Measurements from ENCODE around the gene KDM4B. TPM values are rescaled to one million over a fixed set of nuclear protein-coding genes. Genes with fewer than 3 reads are reported as not detected.
A peak's percentile ranks its signal among the peaks of the same experiment; 100 is the strongest.
"Not testable (repeated sequence)": the region's sequence is repeated elsewhere in the genome, so short reads cannot be mapped to it uniquely, and the experiment has no call there.

KDM4B gene
- polyA plus RNA-seq, 3 donors, result 6.4 to 22.7 (median 12.7) TPM

GRCh38 chr19:5029596-5029995 is 60.7 kb downstream of the KDM4B start:
- H3K4me2 ChIP-seq (replicated peaks; ENCODE audit: extremely low read depth, low read length, poor library complexity, severe bottlenecking); H3K4me1 ChIP-seq (ENCODE audit: control insufficient read depth in 1 of 2, insufficient read depth in 2 of 2, low read length in 2 of 2); H3K27me3 ChIP-seq (ENCODE audit: control insufficient read depth in 2 of 2, insufficient read depth in 2 of 2, low read length in 2 of 2); H2AFZ ChIP-seq (ENCODE audit: insufficient read depth, low read depth, low read length, poor library complexity, severe bottlenecking); H3K27ac Mint-ChIP-seq; H3K9ac ChIP-seq (ENCODE audit: insufficient read depth, low read length, poor library complexity, severe bottlenecking); H3K9me3 ChIP-seq (replicated peaks in 1 of 2; ENCODE audit: control insufficient read depth in 1 of 2, insufficient read depth in 1 of 2, low read length in 2 of 2); H3K27ac ChIP-seq (ENCODE audit: low read depth in 1 of 2, low read length in 2 of 2); H3K4me3 Mint-ChIP-seq; H3K4me3 ChIP-seq (replicated peaks in 1 of 3; ENCODE audit: low read depth in 2 of 3, low read length in 3 of 3); H3K27me3 Mint-ChIP-seq (ENCODE audit: low read depth in 3 of 3); H3K9me3 Mint-ChIP-seq: not testable (repeated sequence)
- Histone ChIP-seq H4K20me1 (ENCODE audit: insufficient read depth, low read length) (peaks cover 100% of the 10 kb centered on the region), H3K79me2 (ENCODE audit: insufficient read depth, low read length) (peaks cover 51% of the 10 kb centered on the region), H3K36me3 (replicated peaks in 1 of 2; ENCODE audit: control insufficient read depth in 1 of 2, insufficient read depth in 2 of 2, low read length in 2 of 2) (peaks cover 20 to 26% of the 10 kb centered on the region in 2 donors)
- WGBS (ENCODE audit: insufficient coverage), result 89% methylated on average over 7 of the region's 12 CpGs
- peak; percentile 30 to 46 (median 41) for DNase-seq
- H3K4me1 Mint-ChIP-seq, result peaks cover 14% of the 10 kb centered on the region
- TF ChIP-seq CTCF (IDR thresholded peaks at IDR 0.05), result peak; percentile 75
- peaks cover 18 to 33% of the 10 kb centered on the region in 2 donors for H3K36me3 Mint-ChIP-seq
- intact Hi-C loops (cut with micrococcal nuclease), result loop anchor here in 1 of 2 donors (10.0 kb wide), 1 partner anchor 225 kb away; no protein-coding TSS in a partner anchor

- H3K27me3 ChIP-seq (ENCODE audit: control insufficient read depth in 2 of 2, insufficient read depth in 2 of 2, low read length in 2 of 2), result no peaks in the 10 kb centered on the region
- H3K9me3 ChIP-seq (replicated peaks in 1 of 2; ENCODE audit: control insufficient read depth in 1 of 2, insufficient read depth in 1 of 2, low read length in 2 of 2), result no peaks in the 10 kb centered on the region
- no peak overlapping the region for H3K4me3 Mint-ChIP-seq
- H3K9me3 Mint-ChIP-seq, result no peaks in the 10 kb centered on the region
- peaks cover 14% of the 10 kb centered on the region for H3K4me1 Mint-ChIP-seq
- no peak overlapping the region for H3K4me2 ChIP-seq (replicated peaks; ENCODE audit: extremely low read depth, low read length, poor library complexity, severe bottlenecking)
- no peak for DNase-seq
- H3K36me3 ChIP-seq (replicated peaks in 1 of 2; ENCODE audit: control insufficient read depth in 1 of 2, insufficient read depth in 2 of 2, low read length in 2 of 2), result peaks cover 26 to 33% of the 10 kb centered on the region in 2 donors
- no peak overlapping the region for H3K4me3 ChIP-seq (replicated peaks in 1 of 3; ENCODE audit: low read depth in 2 of 3, low read length in 3 of 3)
- H3K79me2 ChIP-seq (ENCODE audit: insufficient read depth, low read length), result peaks cover 49% of the 10 kb centered on the region
- intact Hi-C loops (cut with micrococcal nuclease), result loop anchor here (2.0 to 5.0 kb wide), 3 partner anchors 157 to 298 kb away; no protein-coding TSS in a partner anchor
- no peak for TF ChIP-seq CTCF (IDR thresholded peaks at IDR 0.05)
- H4K20me1 ChIP-seq (ENCODE audit: insufficient read depth, low read length), result peaks cover 100% of the 10 kb centered on the region
- H2AFZ ChIP-seq (ENCODE audit: insufficient read depth, low read depth, low read length, poor library complexity, severe bottlenecking), result no peak overlapping the region
- peaks cover 25 to 40% of the 10 kb centered on the region in 2 donors for H3K36me3 Mint-ChIP-seq
- H3K27ac ChIP-seq (ENCODE audit: low read depth in 1 of 2, low read length in 2 of 2), result no peak overlapping the region
- peak overlapping the region in 4 of 7 donors; percentile 46 to 64 (median 58) for H3K27ac Mint-ChIP-seq
- WGBS (ENCODE audit: insufficient coverage), result 88% methylated on average over 15 of the region's 15 CpGs
- no peaks in the 10 kb centered on the region for H3K27me3 Mint-ChIP-seq (ENCODE audit: low read depth in 3 of 3)
- H3K9ac ChIP-seq (ENCODE audit: insufficient read depth, low read length, poor library complexity, severe bottlenecking), result no peak overlapping the region
- H3K4me1 ChIP-seq (ENCODE audit: control insufficient read depth in 1 of 2, insufficient read depth in 2 of 2, low read length in 2 of 2), result no peaks in the 10 kb centered on the region
These were observed 61.4 kb downstream of the KDM4B start for GRCh38 chr19:5030136-5030820.

Data from CD14-positive monocyte (primary cell).